ENCODE measurements around the gene SAMD4A.
A peak's percentile ranks its signal among the peaks of the same experiment; 100 is the strongest.

Gene SAMD4A

GRCh38 chr14:54766276-54767138 is 199.6 kb downstream of the SAMD4A start:
- H3K27ac ChIP-seq (ENCODE audit: insufficient read depth, low read depth, low read length, poor library complexity, severe bottlenecking): no peak overlapping the region
- no peak overlapping the region for H3K4me3 ChIP-seq (ENCODE audit: insufficient read depth, low read depth, low read length)
- WGBS, 2 experiments: 95% methylated on average over 18 of the region's 18 CpGs
- H3K9me3 ChIP-seq (ENCODE audit: control insufficient read depth, low read length): no peaks in the 10 kb centered on the region
- H3K36me3 ChIP-seq (ENCODE audit: control insufficient read depth, insufficient read depth, low read length): no peaks in the 10 kb centered on the region
- no peaks in the 10 kb centered on the region for H3K27me3 ChIP-seq (ENCODE audit: control insufficient read depth, insufficient read depth, low read length, poor library complexity, severe bottlenecking)
- peaks cover 8% of the 10 kb centered on the region for H3K4me1 ChIP-seq (ENCODE audit: control insufficient read depth, insufficient read depth, low read length)

DNA sequence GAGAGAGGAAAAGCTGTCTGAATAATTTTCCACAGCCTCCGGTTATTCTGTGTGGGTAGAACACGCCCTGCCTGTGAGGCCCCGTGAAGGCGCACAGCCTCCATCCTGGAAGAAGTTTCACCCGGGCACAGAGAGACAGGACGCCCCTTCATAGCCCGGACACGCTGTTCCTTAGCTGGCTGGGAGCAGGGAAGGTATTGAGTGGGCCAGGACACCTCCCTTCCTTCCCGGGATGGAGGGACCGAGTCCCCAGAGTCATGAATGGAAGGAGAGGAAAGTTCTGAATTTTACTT is 200.2 kb downstream of the SAMD4A start:
- H3K9me3 ChIP-seq (ENCODE audit: control insufficient read depth, low read length): no peaks in the 10 kb centered on the region
- H3K27ac ChIP-seq (ENCODE audit: insufficient read depth, low read depth, low read length, poor library complexity, severe bottlenecking): no peak overlapping the region
- no peaks in the 10 kb centered on the region for H3K36me3 ChIP-seq (ENCODE audit: control insufficient read depth, insufficient read depth, low read length)
- no peaks in the 10 kb centered on the region for H3K27me3 ChIP-seq (ENCODE audit: control insufficient read depth, insufficient read depth, low read length, poor library complexity, severe bottlenecking)
- H3K4me3 ChIP-seq (ENCODE audit: insufficient read depth, low read depth, low read length): no peak overlapping the region
- 94 to 95% methylated on average over 10 of the region's 10 CpGs for WGBS, 2 experiments
- H3K4me1 ChIP-seq (ENCODE audit: control insufficient read depth, insufficient read depth, low read length): peaks cover 8% of the 10 kb centered on the region

DNA sequence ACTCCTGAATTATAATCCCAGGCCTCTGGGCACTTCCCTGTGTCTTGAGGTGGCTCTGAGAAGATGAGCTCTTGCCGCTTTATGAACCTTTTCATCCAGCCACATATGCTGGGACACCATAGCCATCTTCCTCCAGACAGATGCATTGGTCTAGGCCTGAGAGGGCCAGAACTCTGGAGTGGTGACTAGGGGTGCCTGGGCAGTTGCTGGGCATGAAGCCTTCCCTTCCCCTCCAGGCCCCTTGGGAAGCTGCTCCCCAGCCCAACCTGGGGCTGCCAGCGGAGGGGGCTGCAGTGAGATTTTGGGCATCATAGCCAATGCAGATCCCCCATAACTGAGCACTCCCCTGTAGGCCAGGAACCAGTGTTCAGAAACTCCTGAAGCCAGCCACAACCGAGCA is 200.5 kb downstream of the SAMD4A start:
- no peaks in the 10 kb centered on the region for H3K36me3 ChIP-seq (ENCODE audit: control insufficient read depth, insufficient read depth, low read length)
- H3K9me3 ChIP-seq (ENCODE audit: control insufficient read depth, low read length): no peaks in the 10 kb centered on the region
- WGBS, 2 experiments: 94 to 97% methylated on average over 3 of the region's 3 CpGs
- no peak overlapping the region for H3K27ac ChIP-seq (ENCODE audit: insufficient read depth, low read depth, low read length, poor library complexity, severe bottlenecking)
- H3K27me3 ChIP-seq (ENCODE audit: control insufficient read depth, insufficient read depth, low read length, poor library complexity, severe bottlenecking): no peaks in the 10 kb centered on the region
- no peak overlapping the region for H3K4me3 ChIP-seq (ENCODE audit: insufficient read depth, low read depth, low read length)
- peaks cover 8% of the 10 kb centered on the region for H3K4me1 ChIP-seq (ENCODE audit: control insufficient read depth, insufficient read depth, low read length)

DNA sequence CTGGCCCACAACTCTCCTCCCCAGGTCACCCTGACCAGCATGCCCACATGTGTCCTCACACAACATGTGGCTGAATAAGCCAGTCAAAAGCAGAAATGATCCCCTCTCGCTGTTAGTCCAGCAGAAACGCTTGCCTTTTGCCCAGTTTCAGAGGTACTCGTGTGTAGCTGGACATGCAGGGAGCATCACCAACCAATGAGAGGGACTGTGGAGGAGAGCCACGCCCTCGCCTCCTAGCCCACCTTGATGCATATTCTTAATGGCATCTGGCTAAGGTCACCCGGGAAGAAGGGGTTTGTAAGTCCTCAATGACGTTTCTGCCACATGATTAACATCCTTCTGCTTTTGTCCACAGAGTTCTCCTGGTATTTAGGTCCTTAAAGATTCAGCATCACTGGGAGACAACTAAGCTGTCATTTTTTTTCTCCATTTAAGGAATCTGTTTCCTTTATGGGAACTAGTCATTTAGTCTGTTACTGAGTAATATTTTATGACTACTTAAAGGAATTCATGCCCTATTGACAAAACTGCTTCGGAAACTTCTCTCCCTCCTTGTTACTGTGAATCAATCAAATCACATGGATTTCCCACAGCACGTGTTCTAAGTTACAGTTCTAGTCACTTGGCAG is 201.7 kb downstream of the SAMD4A start:
- H3K9me3 ChIP-seq (ENCODE audit: control insufficient read depth, low read length): no peaks in the 10 kb centered on the region
- H3K27me3 ChIP-seq (ENCODE audit: control insufficient read depth, insufficient read depth, low read length, poor library complexity, severe bottlenecking): no peaks in the 10 kb centered on the region
- peaks cover 14% of the 10 kb centered on the region for H3K4me1 ChIP-seq (ENCODE audit: control insufficient read depth, insufficient read depth, low read length)
- 89 to 93% methylated on average over 9 of the region's 9 CpGs for WGBS, 2 experiments
- H3K4me3 ChIP-seq (ENCODE audit: insufficient read depth, low read depth, low read length): no peak overlapping the region
- H3K27ac ChIP-seq (ENCODE audit: insufficient read depth, low read depth, low read length, poor library complexity, severe bottlenecking): no peak overlapping the region
- no peaks in the 10 kb centered on the region for H3K36me3 ChIP-seq (ENCODE audit: control insufficient read depth, insufficient read depth, low read length)

- Histone ChIP-seq H3K4me1 (ENCODE audit: control insufficient read depth, insufficient read depth, low read length) (peaks cover 6% of the 10 kb centered on the region), H3K27ac (ENCODE audit: insufficient read depth, low read depth, low read length, poor library complexity, severe bottlenecking) (no peak overlapping the region), H3K9me3 (ENCODE audit: control insufficient read depth, low read length) (no peaks in the 10 kb centered on the region), H3K36me3 (ENCODE audit: control insufficient read depth, insufficient read depth, low read length) (no peaks in the 10 kb centered on the region), H3K4me3 (ENCODE audit: insufficient read depth, low read depth, low read length) (no peak overlapping the region), H3K27me3 (ENCODE audit: control insufficient read depth, insufficient read depth, low read length, poor library complexity, severe bottlenecking) (no peaks in the 10 kb centered on the region)
- 93% methylated on average over 13 to 14 of the region's 14 CpGs for WGBS, 2 experiments
Measured at GRCh38 chr14:54769951-54770863, 203.3 kb downstream of the SAMD4A start.

GRCh38 chr14:54771411-54772027 is 204.6 kb downstream of the SAMD4A start:
- Histone ChIP-seq H3K4me3 (ENCODE audit: insufficient read depth, low read depth, low read length) (no peak overlapping the region), H3K9me3 (ENCODE audit: control insufficient read depth, low read length) (no peaks in the 10 kb centered on the region), H3K4me1 (ENCODE audit: control insufficient read depth, insufficient read depth, low read length) (peaks cover 6% of the 10 kb centered on the region), H3K36me3 (ENCODE audit: control insufficient read depth, insufficient read depth, low read length) (no peaks in the 10 kb centered on the region), H3K27ac (ENCODE audit: insufficient read depth, low read depth, low read length, poor library complexity, severe bottlenecking) (no peak overlapping the region), H3K27me3 (ENCODE audit: control insufficient read depth, insufficient read depth, low read length, poor library complexity, severe bottlenecking) (no peaks in the 10 kb centered on the region)
- 95% methylated on average over 6 of the region's 6 CpGs for WGBS, 2 experiments

DNA sequence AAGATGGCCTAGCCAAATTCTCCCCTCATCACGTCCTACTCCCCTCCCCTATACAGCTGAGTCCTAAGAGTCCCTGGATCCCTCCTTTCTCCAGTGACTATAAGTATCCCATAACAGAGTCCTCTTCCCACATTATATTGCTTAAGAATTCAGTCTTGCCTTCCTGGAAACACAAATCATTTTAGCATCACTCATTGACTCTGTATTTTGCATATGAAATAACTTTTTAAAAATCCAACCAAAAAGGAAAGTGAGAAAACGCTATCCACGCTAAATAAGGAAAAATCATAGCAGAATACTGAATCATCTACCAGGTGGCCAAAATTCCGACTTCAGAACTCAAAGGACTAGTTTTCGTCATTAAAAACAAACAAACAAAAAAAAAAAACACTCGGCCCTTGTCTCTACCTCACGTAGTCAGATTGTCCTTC is 205.5 kb downstream of the SAMD4A start:
- H3K27me3 ChIP-seq (ENCODE audit: control insufficient read depth, insufficient read depth, low read length, poor library complexity, severe bottlenecking): no peaks in the 10 kb centered on the region
- no peak overlapping the region for H3K27ac ChIP-seq (ENCODE audit: insufficient read depth, low read depth, low read length, poor library complexity, severe bottlenecking)
- H3K36me3 ChIP-seq (ENCODE audit: control insufficient read depth, insufficient read depth, low read length): no peaks in the 10 kb centered on the region
- H3K9me3 ChIP-seq (ENCODE audit: control insufficient read depth, low read length): no peaks in the 10 kb centered on the region
- 92 to 93% methylated on average over 7 of the region's 7 CpGs for WGBS, 2 experiments
- no peak overlapping the region for H3K4me3 ChIP-seq (ENCODE audit: insufficient read depth, low read depth, low read length)
- peaks cover 6% of the 10 kb centered on the region for H3K4me1 ChIP-seq (ENCODE audit: control insufficient read depth, insufficient read depth, low read length)

- Histone ChIP-seq H3K27ac (ENCODE audit: insufficient read depth, low read depth, low read length, poor library complexity, severe bottlenecking) (peak overlapping the region; percentile 56), H3K9me3 (ENCODE audit: control insufficient read depth, low read length) (no peaks in the 10 kb centered on the region), H3K4me1 (ENCODE audit: control insufficient read depth, insufficient read depth, low read length) (peaks cover 6% of the 10 kb centered on the region), H3K4me3 (ENCODE audit: insufficient read depth, low read depth, low read length) (no peak overlapping the region), H3K36me3 (ENCODE audit: control insufficient read depth, insufficient read depth, low read length) (no peaks in the 10 kb centered on the region), H3K27me3 (ENCODE audit: control insufficient read depth, insufficient read depth, low read length, poor library complexity, severe bottlenecking) (no peaks in the 10 kb centered on the region)
- WGBS, 2 experiments: 41 to 43% methylated on average over 19 of the region's 19 CpGs
Measured at GRCh38 chr14:54773171-54774006, 206.5 kb downstream of the SAMD4A start.

GRCh38 chr14:54774824-54775223 is 207.9 kb downstream of the SAMD4A start:
- H3K9me3 ChIP-seq (ENCODE audit: control insufficient read depth, low read length): no peaks in the 10 kb centered on the region
- peaks cover 6% of the 10 kb centered on the region for H3K4me1 ChIP-seq (ENCODE audit: control insufficient read depth, insufficient read depth, low read length)
- WGBS, 2 experiments: 91 to 93% methylated on average over 15 of the region's 15 CpGs
- H3K27me3 ChIP-seq (ENCODE audit: control insufficient read depth, insufficient read depth, low read length, poor library complexity, severe bottlenecking): no peaks in the 10 kb centered on the region
- no peak overlapping the region for H3K4me3 ChIP-seq (ENCODE audit: insufficient read depth, low read depth, low read length)
- no peak overlapping the region for H3K27ac ChIP-seq (ENCODE audit: insufficient read depth, low read depth, low read length, poor library complexity, severe bottlenecking)
- no peaks in the 10 kb centered on the region for H3K36me3 ChIP-seq (ENCODE audit: control insufficient read depth, insufficient read depth, low read length)
